Stimulated activated CD4-positive, alpha-beta T cell treated with anti-CD3 and anti-CD28 coated beads, TNF-alpha, amount 100 ng/mL, for 4 hours (primary cell): ENCODE measurements around the gene CHD2.

Experiments
- DNase-seq, 3 experiments: peaks; one replicate each; pipeline ENCODE4 v3.0.0-alpha.2; 2020; ENCODE audit warnings: low read depth in 3 of 3

Gene CHD2

DNA sequence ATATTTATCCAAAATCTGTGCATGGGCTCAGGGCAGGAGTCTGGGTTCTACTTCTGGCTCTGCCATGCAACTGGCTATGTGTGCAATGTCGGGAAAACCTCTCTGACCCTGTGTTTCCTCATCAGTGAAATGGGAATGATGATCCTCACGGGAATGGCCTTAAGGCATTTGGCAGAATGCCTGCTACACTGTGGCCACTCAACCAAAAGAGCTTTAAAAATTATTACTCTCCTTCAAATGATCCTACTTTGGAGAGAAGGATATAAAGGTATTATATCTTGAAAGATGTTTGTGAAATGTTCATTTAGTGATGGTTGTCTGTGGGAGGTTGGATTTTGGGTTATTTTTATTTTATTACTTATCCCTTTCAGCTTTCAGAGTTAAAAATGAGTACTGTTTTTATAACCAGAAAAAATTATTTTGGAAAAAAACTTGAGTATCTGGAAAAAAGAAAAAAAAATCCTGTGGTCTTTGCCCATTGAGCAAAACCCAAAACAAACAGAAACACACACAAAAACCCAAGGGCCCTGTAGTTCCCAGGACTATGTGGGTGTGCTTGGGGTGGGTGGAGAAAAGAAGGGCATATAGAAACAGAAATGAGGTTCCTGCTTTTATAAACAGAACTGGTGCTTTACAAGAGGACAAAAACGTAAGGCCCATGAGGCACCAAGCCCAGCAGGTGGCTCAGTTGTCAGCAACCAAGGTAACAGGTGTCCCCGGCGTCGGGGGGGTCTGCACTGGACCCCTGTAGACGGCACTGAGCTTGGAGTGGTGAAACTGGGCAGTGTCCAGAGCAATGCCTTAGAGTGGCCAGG, 166.9 kb downstream of the CHD2 start:
- DNase-seq: no peak

DNA sequence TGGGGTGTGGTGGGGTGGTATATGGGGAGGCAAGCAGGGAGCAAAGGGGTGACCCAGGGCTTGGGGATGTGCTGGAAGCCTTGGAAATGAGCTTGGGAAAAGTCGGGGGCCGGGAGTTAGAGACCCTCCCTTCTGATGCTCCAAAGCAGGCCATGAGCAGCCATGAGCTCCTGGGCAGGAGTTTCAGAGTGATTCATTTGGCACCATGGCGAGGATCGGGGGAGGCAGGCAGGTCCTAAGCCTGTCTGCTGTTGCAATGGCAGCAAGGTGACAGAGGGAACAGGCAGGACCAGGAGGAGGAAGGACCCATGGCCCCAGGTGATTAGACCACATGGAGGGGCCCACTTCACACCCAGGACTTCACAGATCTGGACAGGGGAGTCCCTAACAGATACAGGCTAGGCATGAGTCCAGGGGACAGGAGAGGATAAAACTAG, 167.5 kb downstream of the CHD2 start:
- no peak for DNase-seq

DNA sequence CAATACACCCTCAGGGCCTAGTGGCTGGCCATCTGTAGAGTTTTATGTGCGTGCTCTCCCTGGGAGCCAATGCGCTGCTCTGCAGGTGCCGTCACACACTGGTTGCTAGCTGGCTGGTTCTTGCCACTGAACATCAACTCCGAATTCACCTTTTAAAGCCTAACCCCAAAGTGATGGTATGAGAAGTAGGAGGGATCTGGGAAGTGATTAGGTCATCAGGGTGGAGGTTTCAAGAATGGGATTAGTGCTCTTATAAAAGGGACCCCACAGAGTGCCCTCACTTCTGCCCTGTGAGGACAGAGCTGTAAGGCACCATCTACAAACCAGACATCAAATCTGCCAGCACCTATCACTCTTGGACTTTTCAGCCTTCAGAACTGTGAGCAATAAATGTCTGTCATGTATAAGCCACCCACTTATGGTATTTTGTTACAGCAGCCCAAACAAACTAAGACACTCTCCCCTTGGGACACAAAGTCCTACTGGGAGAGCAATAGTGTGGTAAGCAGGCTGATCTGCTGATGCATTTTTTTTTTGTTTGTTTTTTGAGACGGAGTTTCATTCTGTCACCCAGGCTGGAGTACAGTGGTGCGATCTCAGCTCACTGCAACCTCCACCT, 168.6 kb downstream of the CHD2 start:
- no peak for DNase-seq

DNA sequence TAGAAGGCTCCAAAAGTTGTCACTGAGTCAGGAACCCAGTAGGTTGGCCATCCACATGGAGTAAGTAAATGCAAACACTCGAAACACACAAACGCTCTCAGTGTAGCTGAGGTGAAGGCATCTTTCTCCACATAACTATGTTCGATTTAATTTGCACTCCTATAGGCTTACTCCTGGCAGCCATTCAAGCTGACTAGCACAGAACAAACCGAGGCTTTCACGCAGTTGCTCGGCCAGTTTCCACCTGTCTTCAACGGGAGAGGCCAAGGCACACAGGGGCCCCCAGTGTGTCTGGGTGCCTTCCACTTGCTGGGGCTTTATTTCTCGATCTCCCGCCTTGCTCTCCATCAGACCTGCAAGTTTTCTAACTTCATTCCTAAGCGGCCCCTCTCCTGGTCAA, 170.0 kb downstream of the CHD2 start:
- DNase-seq: no peak

DNA sequence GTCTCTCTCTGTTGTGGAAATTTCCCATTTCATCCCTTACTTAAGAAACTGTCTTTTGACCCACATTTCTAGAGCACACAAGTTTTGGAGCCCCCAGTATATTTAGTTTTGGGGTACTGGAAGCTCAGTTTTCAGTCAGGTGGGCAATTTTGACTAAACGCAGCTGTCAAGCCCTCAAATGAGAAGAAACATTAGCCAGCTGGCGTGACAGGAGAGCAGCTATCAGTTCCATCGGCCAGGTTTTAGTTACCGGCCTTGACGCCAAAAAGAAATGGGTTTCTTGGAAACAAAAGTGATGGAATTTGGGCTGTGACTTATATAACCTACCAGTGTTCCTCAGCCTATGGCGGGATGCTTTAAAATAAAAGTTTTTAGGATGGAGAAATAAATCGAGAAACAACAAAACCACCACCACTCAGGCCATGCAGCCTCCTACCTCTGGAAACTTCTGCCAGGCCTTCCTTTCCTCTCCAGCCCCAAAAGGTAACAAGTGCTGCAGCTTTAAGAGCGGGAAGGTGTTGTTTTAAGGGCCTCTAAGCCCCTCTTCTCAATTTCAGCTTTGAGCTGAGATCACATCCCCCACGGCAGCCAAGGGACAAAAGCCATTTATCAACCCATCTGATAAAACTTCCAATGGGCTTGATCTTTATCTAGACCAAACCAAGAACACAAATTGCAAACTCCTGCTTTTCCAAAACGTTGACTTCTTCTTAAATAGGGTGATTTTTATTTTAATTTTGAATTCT, 170.6 kb downstream of the CHD2 start:
- no peak for DNase-seq

DNA sequence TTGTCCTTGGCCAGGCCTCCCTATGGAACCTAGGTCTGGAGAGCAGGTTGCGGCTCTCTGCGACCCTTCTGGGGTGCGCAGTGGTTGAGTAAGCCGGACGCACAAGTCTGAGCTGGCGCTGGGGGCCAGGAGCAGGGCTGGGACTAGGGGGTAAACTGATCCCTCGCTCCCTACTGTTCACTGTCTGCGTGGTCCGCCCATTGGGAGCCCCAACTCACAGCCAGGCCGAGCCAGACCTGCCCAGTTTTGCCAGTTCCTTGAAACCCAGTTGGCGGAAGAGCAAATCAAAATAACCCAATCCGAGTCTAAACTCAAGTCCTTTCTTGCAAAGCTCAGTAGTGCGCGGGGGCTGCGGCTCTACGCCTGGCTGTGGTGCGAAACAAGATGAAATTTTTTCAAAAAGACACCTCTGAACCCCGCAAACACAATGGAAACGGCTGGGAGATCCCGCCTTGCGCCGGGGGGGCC, 171.4 kb downstream of the CHD2 start:
- DNase-seq: no peak

DNA sequence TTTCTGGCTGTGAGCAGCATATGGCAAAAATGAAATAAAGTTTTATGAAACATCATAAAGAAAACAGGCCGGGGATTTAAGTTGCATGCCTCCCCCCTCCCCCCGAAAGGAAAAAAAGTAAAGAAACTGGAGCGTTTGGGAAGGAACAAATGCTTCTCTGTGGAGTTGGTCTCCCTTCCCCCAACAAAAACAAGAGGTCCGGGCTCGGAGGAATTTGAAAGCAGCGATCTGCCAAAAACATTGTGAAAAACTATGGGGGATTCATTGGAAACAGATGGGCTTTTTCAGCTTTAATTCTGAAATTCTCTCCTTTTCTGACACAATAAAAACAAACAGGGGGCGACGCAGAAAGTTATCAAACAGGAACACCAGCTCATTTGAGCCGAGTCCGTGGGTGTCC, 171.9 kb downstream of the CHD2 start:
- DNase-seq: no peak

DNA sequence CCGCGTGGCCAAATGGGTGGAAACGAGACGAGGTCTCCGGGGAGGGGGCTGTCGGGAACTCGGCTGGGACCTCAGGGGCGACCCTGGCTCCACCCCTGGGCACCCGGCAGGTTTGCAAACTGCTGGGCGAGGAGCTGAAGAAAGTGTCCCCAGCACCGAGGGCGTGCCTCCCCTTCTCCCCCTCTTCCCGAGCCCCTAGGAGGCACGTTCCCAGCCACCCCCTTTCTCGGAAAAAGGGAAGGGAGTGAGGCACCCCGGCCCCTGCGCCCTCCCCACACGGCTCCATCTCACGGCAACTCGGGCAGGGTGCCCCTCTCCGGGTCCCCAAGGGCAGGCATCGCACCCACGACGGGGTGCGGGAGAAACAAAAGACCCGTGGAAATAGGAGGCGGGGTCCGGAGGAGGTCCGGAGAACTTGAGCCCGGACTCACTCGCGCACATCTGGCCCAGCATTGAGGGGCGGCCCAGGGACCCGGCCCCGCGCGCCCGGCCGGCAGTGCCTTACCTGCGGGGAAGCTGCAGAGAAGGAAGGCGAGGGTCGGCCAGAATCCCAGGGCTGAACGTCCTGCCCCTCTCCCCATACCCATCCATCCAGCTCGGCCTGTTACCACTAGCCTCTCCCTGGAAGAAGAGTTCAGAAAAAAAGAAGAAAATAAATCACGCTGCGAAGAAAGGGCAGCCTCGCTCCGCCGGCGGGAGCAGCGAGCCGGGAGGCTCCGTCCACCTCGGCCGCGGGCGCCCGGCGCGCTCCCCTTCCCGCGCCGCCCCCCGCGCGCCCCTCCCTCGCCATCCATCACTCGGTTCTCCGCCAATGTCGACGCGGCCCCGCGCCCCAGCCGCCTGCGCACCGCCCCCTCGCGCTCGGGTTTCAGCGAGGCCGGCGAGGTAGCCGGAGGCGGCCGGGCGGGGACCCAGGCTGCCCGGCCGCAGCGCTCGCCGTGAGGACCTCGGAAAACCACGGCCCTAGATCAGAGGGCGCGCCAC, 172.6 kb downstream of the CHD2 start:
- DNase-seq: no peak

DNA sequence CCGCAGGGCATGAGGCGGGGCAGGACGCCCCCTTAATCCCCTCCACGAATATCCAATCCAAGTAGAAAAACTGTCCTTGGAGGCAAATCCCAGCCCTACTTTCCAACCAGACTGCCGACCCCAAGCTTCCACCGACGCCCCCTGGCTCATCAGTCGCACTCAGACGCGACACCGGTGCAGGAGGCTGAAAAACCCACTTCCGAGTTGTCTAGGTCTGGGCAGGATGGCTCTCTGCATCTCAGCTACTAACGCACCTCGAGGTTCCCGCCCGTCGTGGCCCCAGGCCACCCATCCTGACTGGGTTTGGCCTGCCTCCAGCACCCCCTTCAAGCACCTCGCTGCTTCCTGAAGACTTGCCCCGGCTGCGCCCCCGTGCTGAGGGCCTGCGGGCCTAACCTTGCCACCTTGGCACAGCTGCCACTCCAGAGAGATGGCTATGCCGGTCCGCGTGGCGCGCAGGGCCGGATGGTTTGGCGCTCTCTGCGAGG, 173.4 kb downstream of the CHD2 start:
- DNase-seq: no peak

DNA sequence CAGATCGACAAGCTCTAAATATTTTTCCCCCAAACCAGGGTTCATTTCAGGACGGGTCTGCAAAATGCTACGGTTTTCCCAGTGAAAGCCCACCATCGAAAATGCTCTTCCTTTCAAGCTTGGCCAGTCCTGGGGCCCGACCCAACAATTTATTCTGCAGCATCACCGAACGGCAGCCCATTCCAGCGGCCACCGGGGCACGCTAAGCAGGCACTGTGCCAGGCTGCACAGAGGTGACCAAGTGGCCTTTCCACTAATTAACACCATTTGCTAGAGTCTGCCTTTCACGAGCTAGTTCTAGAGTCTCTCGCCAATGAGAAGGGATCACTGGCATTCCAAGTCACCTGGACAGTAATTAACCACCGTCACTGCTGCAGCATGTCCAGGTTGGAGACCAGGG, 174.5 kb downstream of the CHD2 start:
- DNase-seq: no peak

DNA sequence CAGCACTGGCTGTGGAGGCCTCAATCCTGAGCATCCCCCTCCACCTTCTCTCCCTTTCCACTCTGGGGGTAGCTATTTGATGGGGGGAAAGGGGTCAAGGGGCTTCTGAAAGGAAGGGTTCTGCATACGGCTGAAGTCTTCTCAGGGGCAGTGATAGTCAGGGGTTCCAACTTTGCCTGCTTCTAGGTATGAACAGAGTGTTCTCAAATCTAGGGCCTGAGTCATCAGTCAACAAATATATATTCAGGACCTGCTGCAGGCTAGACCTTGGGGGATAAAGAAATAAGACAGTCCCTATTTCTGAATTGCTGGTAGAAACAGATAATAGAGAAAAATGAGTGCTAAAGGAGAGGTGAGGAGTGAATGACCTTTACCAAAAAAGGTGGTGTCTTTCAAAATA, 176.1 kb downstream of the CHD2 start:
- no peak for DNase-seq

DNA sequence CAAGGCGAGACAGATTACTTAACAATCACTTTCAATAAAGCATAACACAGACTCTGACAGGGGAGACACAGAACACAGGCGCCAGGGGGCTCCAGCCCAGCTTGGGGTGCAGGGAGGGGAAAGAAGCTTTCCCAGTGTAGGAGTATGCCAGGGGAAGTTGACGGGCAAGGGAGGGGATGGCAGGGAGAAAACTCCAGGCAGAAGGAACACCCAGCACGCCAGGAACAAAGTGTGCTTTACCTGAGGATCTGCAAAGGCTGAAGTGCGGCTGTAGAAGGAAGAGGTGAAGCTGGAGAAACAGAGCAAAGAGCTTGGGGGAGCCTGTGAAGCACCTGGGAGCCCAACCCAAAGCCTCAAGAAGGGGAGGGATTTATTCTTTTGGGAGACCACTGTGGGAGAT, 176.8 kb downstream of the CHD2 start:
- DNase-seq: no peak
